ENCODE data around the gene ERGIC3.
"Not testable (repeated sequence)": the region's sequence is repeated elsewhere in the genome, so short reads cannot be mapped to it uniquely, and the experiment has no call there.

The ERGIC3 gene

DNA sequence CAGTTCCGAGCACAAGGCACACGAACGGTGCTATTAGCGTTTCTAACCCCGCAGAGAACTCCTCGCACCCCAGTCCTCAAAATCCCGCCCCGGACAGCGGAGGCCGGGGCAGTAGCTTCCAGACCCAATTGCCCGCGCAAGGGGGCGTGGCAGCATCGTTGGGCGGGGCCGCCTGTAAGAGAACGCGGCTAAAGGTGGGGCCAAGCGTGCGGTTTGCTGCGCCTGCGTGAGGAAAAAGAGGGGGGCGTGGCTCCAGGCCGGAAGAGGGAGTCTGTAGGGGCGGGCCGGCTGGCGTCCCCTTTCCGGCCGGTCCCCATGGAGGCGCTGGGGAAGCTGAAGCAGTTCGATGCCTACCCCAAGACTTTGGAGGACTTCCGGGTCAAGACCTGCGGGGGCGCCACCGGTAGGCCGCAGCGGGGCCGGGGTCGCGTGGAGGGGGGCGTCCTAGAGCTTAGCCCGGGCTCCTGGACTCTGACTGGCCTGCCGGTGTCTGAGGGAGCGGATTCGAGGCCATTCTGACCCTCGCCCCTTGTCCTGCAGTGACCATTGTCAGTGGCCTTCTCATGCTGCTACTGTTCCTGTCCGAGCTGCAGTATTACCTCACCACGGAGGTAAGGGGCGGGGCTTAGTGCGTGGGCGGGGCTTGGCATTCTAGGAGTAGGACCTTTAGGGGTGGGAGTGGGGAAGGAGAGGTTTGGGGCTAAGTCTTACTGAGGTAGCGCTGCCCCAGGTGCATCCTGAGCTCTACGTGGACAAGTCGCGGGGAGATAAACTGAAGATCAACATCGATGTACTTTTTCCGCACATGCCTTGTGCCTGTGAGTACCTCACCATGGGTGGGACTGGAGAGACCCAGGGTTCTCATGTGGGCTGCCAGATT, at the start of gene ERGIC3:
TSS of gene ERGIC3 (plus strand) at position 296 of the 880 bp plus-strand sequence. CDS start at position 316, 20 bp downstream.
- DNase-seq: peak; percentile 98

- no peak for DNase-seq
Observed at GRCh38 chr20:35492352-35492751, 49.5 kb upstream of the ERGIC3 start.

GRCh38 chr20:35496481-35496880, 45.4 kb upstream of the ERGIC3 start:
- DNase-seq: no peak

- no peak for DNase-seq
Observed at GRCh38 chr20:35497320-35497719, 44.6 kb upstream of the ERGIC3 start.

GRCh38 chr20:35497780-35498189, 44.1 kb upstream of the ERGIC3 start:
- DNase-seq: no peak

GRCh38 chr20:35499271-35499670, 42.6 kb upstream of the ERGIC3 start:
- DNase-seq: no peak

DNA sequence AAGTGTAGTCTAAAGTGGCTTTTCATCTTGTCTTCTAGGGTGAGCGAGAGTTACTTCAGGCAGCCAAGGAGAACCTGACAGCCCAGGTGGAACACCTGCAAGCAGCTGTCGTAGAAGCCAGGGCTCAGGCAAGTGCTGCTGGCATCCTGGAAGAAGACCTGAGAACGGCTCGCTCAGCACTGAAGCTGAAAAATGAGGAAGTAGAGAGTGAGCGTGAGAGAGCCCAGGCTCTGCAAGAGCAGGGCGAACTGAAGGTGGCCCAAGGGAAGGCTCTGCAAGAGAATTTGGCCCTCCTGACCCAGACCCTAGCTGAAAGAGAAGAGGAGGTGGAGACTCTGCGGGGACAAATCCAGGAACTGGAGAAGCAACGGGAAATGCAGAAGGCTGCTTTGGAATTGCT, 39.5 kb upstream of the ERGIC3 start:
- DNase-seq: no peak

DNA sequence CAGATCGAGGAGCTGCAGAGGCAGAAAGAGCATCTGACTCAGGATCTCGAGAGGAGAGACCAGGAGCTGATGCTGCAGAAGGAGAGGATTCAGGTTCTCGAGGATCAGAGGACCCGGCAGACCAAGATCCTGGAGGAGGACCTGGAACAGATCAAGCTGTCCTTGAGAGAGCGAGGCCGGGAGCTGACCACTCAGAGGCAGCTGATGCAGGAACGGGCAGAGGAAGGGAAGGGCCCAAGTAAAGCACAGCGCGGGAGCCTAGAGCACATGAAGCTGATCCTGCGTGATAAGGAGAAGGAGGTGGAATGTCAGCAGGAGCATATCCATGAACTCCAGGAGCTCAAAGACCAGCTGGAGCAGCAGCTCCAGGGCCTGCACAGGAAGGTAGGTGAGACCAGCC, 38.6 kb upstream of the ERGIC3 start:
- no peak for DNase-seq

DNA sequence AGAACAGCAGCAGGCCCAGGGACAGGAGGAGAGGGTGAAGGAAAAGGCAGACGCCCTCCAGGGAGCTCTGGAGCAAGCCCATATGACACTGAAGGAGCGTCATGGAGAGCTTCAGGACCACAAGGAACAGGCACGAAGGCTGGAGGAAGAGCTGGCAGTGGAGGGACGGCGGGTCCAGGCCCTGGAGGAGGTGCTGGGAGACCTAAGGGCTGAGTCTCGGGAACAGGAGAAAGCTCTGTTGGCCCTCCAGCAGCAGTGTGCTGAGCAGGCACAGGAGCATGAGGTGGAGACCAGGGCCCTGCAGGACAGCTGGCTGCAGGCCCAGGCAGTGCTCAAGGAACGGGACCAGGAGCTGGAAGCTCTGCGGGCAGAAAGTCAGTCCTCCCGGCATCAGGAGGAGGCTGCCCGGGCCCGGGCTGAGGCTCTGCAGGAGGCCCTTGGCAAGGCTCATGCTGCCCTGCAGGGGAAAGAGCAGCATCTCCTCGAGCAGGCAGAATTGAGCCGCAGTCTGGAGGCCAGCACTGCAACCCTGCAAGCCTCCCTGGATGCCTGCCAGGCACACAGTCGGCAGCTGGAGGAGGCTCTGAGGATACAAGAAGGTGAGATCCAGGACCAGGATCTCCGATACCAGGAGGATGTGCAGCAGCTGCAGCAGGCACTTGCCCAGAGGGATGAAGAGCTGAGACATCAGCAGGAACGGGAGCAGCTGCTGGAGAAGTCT, 37.9 kb upstream of the ERGIC3 start:
- no peak for DNase-seq

- DNase-seq: no peak
Observed at GRCh38 chr20:35504751-35505150, 37.1 kb upstream of the ERGIC3 start.

- DNase-seq: no peak
Observed at GRCh38 chr20:35506179-35506578, 35.7 kb upstream of the ERGIC3 start.

- DNase-seq: no peak
Observed at GRCh38 chr20:35506872-35507638, 34.8 kb upstream of the ERGIC3 start.

GRCh38 chr20:35508493-35509218, 33.2 kb upstream of the ERGIC3 start:
- no peak for DNase-seq

GRCh38 chr20:35510951-35511735, 30.7 kb upstream of the ERGIC3 start:
- DNase-seq: no peak

DNA sequence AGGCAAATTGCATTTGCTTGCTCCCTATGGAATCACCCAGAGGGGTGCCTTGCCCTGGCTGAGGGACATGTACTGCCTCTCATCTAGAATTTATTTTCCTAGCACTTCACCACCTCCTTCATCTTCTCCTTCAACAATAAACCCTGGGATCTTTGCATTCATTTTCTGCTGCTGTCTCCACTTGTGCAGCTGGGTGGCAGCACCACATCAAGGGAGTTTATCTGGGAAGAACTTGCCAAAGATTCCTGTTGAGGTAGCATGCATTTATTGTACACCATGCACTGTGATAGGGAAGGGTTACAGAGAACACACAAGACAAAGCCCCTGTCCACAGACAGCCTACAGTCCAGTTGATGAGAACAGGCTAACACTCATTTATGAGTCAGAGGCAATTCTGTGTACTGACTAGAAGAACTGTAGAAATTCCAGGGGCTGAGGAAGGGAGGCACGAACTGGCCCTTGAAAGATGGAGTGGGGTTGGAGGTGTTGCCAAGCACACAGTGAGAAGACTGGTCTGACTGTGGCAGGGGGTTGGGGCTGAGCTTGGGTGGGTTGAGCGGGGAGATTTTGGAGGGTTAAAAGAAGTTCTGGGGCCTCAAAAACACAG, 30.0 kb upstream of the ERGIC3 start:
- DNase-seq: peak; percentile 7

DNA sequence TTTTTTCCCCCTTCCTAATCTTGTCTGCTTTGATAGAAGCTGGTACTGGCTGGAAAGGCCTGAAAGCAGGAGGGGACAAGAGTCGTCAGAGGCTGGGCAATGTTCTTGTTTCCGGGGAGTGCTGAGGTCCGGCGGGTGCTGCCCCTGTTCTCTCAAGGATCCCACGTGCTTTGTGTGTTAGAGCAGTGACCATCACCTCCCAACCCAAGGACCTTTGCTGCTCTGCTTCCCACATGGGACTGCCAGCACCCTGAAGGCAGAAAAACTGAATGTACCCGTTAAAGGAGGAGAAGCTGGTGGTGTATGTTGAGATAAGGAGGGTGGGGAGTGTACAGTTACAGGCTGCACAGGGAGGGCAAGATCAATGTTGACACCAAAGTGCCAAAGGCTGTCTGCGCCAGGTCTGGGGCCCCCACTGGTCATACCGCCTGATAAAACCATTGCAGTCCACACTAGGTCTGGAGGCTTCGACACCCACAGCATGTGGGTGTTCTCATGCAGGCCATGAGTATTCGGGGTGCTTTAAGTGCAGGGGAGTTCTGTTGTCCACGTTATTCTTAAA, 27.4 kb upstream of the ERGIC3 start:
- no peak for DNase-seq

GRCh38 chr20:35515341-35515740, 26.5 kb upstream of the ERGIC3 start:
- no peak for DNase-seq

GRCh38 chr20:35515949-35516645, 25.8 kb upstream of the ERGIC3 start:
- DNase-seq: no peak

DNA sequence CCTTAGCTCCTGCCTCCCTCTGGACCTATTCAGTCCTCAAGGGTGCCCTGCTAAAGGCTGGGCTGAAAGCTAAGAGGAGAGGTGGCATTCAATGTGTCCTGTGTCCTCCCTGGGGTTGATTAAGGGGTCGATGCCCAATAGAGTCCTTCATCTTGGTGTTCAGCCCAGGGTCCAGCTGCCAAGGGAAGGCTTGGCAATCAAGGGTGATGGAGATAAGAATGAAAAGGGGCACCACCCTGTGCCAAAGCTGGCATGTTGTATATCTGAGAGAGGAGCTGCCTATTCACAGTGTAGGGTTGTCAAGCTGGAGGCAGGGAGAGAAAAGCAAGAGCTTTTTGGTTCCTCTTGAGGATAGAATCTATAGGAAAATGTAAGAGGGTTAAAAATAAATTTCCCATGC, 24.8 kb upstream of the ERGIC3 start:
- DNase-seq: no peak

DNA sequence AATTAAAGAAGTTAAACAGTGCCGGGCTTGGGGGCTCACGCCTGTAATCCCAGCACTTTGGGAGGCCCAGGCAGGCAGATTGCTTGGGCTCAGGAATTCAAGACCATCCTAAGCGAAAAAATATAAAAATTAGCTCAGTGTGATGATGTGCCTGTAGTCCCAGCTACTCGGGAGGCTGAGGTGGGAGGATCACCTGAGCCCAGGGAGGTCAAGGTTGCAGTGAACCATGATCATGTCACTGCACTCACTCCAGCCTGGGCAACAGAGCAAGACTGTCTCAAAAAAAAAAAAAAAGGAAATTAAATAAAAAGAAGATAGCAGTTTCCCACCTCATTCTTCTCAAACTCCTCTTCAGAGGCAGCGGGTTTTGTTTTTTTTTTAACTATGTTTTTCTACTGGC, 24.1 kb upstream of the ERGIC3 start:
- not testable (repeated sequence) for DNase-seq

Data from CD4-positive, alpha-beta T cell treated with Interleukin-17A for 1 hour (primary cell).